HEK293 (cell line): ENCODE data around the gene NHSL2.

ENCODE experiments used
- BCL11A ChIP-seq: fragments of 450-650 bp; formaldehyde crosslinking; IDR thresholded peaks from 2 replicates; pipeline ENCODE4 v1.5.1; 2016; ENCODE audit warnings: low read depth, missing biosample characterization, missing genetic modification characterization
- CTCF ChIP-seq: fragments of 450-650 bp; formaldehyde crosslinking; IDR thresholded peaks from 2 replicates; pipeline ENCODE4 v1.5.1; 2016; ENCODE audit warnings: missing biosample characterization, missing genetic modification characterization
- KLF9 ChIP-seq: fragments of 450-650 bp; formaldehyde crosslinking; IDR thresholded peaks from 2 replicates; pipeline ENCODE4 v1.5.1; 2016; ENCODE audit warnings: missing biosample characterization, missing genetic modification characterization, low read depth
- MEIS1 ChIP-seq: sonication (generic); formaldehyde crosslinking; IDR thresholded peaks from 2 replicates; pipeline ENCODE4 v1.8.1; 2022; ENCODE audit warnings: missing genetic modification reagents, mild to moderate bottlenecking, borderline replicate concordance
- TCF7L2 ChIP-seq: IDR thresholded peaks from 2 replicates; pipeline ENCODE4 v1.6.1; 2011; ENCODE audit warnings: low read depth, mild to moderate bottlenecking, inconsistent platforms, low read length, moderate library complexity, borderline replicate concordance
- TSHZ1 ChIP-seq: fragments of 450-650 bp; formaldehyde crosslinking; IDR thresholded peaks from 2 replicates; pipeline ENCODE4 v1.5.1; 2016; ENCODE audit warnings: missing biosample characterization, missing genetic modification characterization, borderline replicate concordance
- ZBTB7A ChIP-seq: fragments of 450-650 bp; formaldehyde crosslinking; IDR thresholded peaks from 2 replicates; pipeline ENCODE4 v1.5.1; 2016; ENCODE audit warnings: low read depth, missing biosample characterization, missing genetic modification characterization
- ZNF175 ChIP-seq: fragments of 450-650 bp; formaldehyde crosslinking; IDR thresholded peaks from 2 replicates; pipeline ENCODE4 v1.5.1; 2016; ENCODE audit warnings: missing biosample characterization, missing genetic modification characterization
- ZNF416 ChIP-seq: fragments of 450-650 bp; formaldehyde crosslinking; IDR thresholded peaks from 2 replicates; pipeline ENCODE4 v1.5.1; 2016; ENCODE audit warnings: missing biosample characterization, missing genetic modification characterization
- ZNF580 ChIP-seq: fragments of 450-650 bp; formaldehyde crosslinking; IDR thresholded peaks from 2 replicates; pipeline ENCODE4 v1.5.1; 2016; ENCODE audit warnings: missing biosample characterization, missing genetic modification characterization
- ZNF596 ChIP-seq: fragments of 450-650 bp; IDR thresholded peaks from 2 replicates; pipeline ENCODE4 v1.5.0; 2018; ENCODE audit warnings: missing biosample characterization, mild to moderate bottlenecking, missing genetic modification characterization, moderate library complexity
- ZNF624 ChIP-seq: fragments of 450-650 bp; formaldehyde crosslinking; IDR thresholded peaks from 2 replicates; pipeline ENCODE4 v1.5.1; 2017; ENCODE audit warnings: missing biosample characterization, missing genetic modification characterization
- ZNF843 ChIP-seq: fragments of 450-650 bp; formaldehyde crosslinking; IDR thresholded peaks from 2 replicates; pipeline ENCODE4 v1.5.1; 2016; ENCODE audit warnings: missing biosample characterization, missing genetic modification characterization

GRCh38 chrX:72016881-72017783 lies 106.5 kb downstream of the NHSL2 start:
- TF ChIP-seq ZNF596 (tag by site-specific recombination) (no peak), BCL11A (tag by site-specific recombination) (no peak), MEIS1 (no peak), CTCF (tag by site-specific recombination) (no peak), ZNF843 (tag by site-specific recombination) (no peak), TCF7L2 (no peak), ZNF580 (no peak), ZBTB7A (tag by site-specific recombination) (no peak), ZNF416 (tag by site-specific recombination) (no peak), ZNF624 (no peak), ZNF175 (no peak), KLF9 (no peak), TSHZ1 (no peak)
